ENCODE data around the gene LAMA3.

DNA sequence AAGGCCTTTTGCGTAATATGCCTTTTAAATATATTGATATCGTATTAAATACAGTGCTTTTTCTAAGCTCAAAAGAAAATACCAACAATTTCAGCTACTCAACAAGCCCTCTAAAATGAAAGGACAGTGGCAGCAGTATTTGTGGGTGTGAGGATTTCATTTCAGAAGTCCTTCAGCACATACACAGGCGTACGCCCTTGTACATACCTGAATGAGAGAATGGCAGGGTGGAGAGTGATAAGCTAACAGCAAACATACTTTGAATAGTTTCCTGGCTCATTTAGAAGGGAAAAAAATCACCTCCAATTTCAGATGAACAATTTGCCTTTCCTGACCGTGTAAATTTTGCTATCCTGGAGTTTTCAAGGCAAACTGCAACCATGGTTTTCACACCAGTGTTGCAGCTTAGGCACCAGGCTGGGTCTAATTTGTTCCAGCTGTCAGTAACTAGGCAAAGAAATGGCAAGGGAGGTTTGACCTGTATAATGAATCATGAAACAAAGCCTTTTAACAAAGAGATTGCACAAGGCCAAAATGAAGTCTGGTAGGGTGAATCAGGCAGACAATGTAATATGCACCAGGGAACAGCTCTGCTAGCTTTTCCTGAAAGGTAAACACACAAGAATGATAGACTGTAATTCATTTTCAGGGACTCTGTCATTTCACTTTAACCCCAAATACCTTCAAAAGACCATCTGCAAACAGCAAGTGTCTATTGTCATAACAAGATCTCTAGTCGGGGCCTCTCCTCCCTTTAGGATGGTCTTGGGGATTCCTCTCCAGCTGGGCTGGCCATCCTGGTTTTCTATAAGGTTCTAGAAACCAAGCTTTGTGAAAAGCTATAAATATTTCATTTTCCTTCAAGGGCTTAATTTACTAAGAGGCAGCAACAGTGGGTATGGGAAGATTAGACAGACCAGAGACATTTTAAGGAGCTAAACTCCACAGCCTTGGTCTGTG, 38.0 kb upstream of the LAMA3 start:
- TF ChIP-seq, protein P1, sequence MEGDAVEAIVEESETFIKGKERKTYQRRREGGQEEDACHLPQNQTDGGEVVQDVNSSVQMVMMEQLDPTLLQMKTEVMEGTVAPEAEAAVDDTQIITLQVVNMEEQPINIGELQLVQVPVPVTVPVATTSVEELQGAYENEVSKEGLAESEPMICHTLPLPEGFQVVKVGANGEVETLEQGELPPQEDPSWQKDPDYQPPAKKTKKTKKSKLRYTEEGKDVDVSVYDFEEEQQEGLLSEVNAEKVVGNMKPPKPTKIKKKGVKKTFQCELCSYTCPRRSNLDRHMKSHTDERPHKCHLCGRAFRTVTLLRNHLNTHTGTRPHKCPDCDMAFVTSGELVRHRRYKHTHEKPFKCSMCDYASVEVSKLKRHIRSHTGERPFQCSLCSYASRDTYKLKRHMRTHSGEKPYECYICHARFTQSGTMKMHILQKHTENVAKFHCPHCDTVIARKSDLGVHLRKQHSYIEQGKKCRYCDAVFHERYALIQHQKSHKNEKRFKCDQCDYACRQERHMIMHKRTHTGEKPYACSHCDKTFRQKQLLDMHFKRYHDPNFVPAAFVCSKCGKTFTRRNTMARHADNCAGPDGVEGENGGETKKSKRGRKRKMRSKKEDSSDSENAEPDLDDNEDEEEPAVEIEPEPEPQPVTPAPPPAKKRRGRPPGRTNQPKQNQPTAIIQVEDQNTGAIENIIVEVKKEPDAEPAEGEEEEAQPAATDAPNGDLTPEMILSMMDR (IDR thresholded peaks at IDR 0.05): no peak
- no peak for TF ChIP-seq POLR2A (IDR thresholded peaks at IDR 0.05)
